NOMO-1 treated with DMSO at 0.1 percent for 48 hours (cell line): ENCODE measurements around the gene ING1.

Experiments used
- DNase-seq: peaks from one replicate; lab custom pipeline; 2025; ENCODE audit not compliant: unreplicated experiment; lab: John Stamatoyannopoulos, UW

The ING1 gene

DNA sequence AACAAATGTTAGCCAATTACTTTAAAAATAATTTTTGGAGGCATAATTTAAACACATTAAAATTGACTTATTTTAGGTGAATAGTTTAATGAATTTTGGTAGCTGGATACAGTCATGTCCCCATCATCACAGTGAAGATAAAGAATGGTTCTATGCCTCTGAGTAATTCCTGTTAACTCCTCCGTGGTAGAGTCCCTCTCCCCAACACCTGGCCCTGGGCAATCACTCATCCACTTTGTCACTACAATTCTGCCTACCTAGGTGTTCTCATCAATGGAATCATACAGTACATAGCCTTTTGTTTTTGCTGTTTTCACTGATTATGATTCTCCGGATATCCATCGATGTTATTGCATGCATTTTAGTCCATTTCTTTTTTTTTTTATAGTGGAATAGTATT lies 55.6 kb downstream of the ING1 start:
- DNase-seq, result no peak

- no peak for DNase-seq
Observed at GRCh38 chr13:110770678-110771077, 57.2 kb downstream of the ING1 start.

GRCh38 chr13:110771194-110771593 lies 57.7 kb downstream of the ING1 start:
- no peak for DNase-seq

DNA sequence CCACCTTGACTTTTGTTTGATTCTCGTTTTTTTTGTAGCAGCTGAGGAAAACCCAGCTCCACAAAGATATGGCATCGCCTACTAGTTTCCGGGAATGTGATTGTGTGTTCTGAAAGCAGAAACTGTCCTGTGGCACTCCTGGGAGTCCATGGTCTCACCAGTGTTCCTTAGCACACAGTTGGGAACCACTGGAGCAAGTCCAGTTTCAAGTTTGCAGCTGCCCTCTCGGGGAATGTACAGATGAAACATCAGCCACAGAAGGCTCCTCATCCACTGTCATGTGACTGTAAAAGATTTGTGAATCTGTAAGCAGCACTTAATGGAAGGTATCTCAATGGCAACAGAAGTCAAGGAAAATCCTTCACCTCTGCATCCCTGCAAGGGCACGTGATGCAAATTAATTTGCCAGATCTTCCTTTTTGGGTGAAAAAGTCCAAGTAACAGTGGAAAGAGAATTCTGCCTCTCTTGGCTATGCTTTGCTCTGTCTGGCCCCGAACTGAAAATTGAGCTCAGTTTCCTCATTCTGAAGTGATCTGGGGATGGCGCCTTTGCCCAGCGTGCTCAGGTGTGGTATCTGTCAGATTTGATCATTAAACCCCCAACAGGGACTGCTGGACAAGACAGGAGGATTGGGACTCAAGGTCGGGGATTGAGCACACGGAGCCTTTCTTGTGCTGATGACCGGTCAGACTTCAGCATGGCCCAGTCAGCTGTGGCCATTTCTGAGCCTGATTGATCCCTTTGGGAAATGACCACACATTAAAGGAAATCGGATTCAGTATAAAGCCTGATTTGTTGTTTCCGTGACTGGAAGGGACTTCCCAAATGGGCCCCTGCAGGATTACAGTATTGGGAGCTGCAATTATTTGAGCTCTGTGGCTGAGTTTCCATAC lies 58.8 kb downstream of the ING1 start:
- DNase-seq, result no peak
